NCI-H1694 treated with DMSO at 0.1 percent for 48 hours (cell line): ENCODE measurements around the gene OGFOD1.

Experiments used
- DNase-seq: peaks from one replicate; lab custom pipeline; 2025; lab: John Stamatoyannopoulos, UW

OGFOD1 gene

GRCh38 chr16:56428091-56428490 is 23.3 kb upstream of the OGFOD1 start:
- no peak for DNase-seq

DNA sequence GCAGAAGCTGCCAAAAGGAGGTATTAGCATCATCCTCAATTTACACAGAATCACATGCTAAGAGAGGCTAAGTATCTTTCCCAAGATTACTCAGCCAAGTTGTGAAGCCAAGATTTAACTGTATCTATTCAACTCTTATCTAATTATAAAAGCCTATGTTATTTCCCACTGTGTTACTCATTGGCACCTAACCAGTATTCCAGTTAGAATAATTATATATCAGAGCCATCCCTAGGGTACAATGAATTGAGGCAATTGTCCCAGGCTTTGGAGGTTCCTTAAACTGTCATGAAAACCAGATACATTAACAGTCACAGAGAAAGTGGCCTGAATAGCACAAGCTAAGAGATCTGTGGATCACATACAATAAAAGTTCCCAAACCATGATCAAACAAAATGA is 15.1 kb upstream of the OGFOD1 start:
- DNase-seq = no peak

- DNase-seq = no peak
These were observed 13.3 kb upstream of the OGFOD1 start for GRCh38 chr16:56438038-56438437.

- no peak for DNase-seq
These were observed 4.1 kb upstream of the OGFOD1 start for GRCh38 chr16:56447286-56447685.

DNA sequence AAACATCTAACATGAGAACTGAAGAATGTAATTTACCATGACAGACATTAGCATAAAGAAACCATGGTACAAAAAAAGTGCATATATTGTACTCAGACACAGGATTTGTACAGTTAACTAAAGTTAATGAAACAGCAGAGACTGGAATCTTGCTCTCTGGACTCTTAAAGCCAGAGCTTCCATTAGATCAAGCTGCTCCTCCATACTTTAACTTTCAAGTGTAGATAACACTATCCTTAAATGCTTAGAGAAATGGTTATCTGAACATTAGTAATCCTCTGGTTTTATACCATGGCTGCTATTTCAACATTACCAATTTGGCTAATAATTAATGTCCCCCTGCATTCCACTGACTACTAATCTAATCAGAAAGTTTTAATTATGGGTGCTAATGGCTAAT is 3.3 kb upstream of the OGFOD1 start:
- no peak for DNase-seq

GRCh38 chr16:56450275-56450985 is 924 bp upstream of the OGFOD1 start:
- no peak for DNase-seq

DNA sequence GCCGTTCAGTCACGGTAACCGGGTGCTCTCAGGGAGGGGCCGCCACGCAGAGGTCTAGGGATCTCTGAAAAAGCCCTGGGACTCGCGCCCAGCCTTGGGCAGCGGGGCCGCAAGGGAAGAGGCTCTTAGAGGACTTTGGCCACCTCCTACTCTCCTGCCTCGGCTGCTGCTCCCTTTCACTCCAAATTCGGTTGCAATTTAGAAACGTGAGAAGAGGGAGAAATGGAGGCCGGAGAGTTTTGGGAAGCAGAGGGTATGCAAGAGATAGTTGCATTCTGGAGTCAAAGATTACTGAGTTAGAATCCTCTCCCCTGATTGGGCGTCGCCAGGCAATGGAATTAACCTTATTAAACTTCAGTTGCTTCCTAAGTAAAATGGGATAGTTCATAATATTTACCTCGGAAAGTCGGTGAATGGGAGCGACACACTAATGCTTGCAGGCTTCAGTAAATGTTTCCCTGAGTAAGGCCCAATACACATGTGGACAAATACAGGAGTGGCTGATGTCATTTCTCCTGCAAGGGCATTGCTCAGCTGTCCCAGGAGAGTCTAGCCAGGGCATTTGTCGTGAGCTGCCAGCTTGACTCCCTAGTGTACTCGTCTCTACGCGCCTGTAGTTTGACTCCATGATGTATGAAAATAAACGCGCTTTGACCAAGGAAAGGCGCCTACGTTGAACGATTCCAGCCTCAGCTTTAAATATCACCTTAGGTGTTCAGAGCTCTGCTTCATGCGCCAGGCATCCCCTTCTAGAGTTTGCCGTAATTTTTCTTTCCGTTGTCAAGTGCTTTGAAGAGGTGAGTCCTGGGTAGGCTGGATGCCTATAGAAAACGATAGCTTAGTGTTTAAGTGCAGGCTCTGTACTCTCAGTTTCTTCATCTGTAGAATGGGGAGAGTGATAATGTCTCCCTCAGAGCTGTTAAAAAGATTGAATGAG is 667 bp downstream of the OGFOD1 start:
- no peak for DNase-seq

GRCh38 chr16:56457927-56458470 is 6.6 kb downstream of the OGFOD1 start:
- no peak for DNase-seq

DNA sequence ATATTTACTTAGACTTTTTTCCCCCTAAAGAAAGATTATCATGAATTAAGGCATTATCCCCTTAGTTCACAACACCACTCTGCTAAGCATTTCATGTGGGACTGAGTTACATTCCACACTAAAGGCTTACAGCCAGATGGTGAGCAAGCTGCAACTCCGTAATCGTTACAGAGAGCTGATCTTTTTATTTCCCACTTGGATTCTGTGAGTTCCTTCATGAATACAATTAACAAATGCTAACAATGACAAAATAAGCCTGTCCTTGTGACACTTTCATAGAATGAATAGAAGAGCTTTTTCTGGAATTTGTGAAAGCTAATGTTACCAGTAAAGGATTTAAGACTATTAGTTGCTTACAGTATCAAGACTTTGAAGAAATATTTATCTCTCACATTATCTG is 8.7 kb downstream of the OGFOD1 start:
- DNase-seq = no peak

DNA sequence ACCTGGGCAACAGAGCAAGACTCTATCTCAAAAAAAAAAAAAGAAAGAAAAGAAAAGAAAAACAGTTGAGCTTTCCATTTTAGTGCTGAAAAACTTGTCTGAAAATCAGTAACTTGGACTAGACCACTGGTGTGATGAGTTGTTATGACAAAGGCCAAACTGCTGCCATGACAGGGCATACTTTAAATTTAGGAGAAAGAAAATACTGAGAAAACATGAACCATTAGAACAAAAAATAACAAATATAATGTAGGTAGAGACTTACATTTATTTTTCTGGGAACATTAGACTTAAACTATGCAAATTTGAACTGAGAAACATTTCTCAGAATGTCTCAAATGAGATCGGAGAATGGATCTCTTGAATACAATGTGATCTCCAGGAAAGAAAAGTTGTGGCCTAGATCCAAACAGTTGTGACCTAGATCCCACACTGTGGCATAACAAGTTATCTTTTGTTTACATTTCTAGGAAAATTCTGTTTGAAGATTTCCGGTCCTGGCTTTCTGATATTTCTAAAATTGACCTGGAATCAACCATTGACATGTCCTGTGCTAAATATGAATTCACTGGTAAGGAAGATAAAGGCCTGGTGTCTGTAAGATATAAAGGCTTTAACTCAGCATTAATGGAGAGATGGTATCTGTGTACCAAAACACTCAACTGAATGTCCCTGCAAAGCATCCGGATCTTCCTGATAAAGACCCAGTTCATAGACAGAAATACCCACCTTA is 10.9 kb downstream of the OGFOD1 start:
- no peak for DNase-seq

- DNase-seq = no peak
These were observed 11.8 kb downstream of the OGFOD1 start for GRCh38 chr16:56463153-56463552.

- DNase-seq = no peak
These were observed 15.0 kb downstream of the OGFOD1 start for GRCh38 chr16:56466344-56466743.

GRCh38 chr16:56468800-56469199 is 17.4 kb downstream of the OGFOD1 start:
- DNase-seq = no peak

- DNase-seq = no peak
These were observed 18.4 kb downstream of the OGFOD1 start for GRCh38 chr16:56469748-56470147.

GRCh38 chr16:56470232-56470631 is 18.9 kb downstream of the OGFOD1 start:
- DNase-seq = no peak

DNA sequence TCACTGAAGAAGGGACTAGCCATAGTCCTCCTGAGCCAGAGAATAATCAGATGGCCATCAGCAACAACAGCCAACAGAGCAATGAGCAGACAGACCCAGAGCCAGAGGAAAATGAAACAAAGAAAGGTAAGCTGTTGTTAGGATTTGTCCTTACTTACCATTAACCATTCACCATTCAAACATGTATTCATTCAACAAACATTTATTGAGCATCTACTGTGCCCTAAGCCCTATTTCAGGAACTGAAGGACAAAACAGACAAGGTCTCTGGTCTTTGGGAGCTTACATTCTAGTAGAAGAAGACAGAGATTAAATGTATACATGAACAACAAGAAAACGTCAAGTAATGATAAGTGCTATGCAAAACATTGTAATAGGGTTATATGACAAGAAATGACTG is 19.3 kb downstream of the OGFOD1 start:
- DNase-seq = no peak

GRCh38 chr16:56475201-56475600 is 23.8 kb downstream of the OGFOD1 start:
- DNase-seq = no peak

- DNase-seq = no peak
These were observed 25.9 kb downstream of the OGFOD1 start for GRCh38 chr16:56477096-56477878.

- DNase-seq = no peak
These were observed 27.1 kb downstream of the OGFOD1 start for GRCh38 chr16:56478281-56479049.

GRCh38 chr16:56479469-56479868 is 28.1 kb downstream of the OGFOD1 start:
- no peak for DNase-seq
